ENCODE measurements around the gene DPEP1. TPM values are rescaled to one million over a fixed set of nuclear protein-coding genes. Genes with fewer than 3 reads are reported as not detected.
"Not testable (repeated sequence)": the region's sequence is repeated elsewhere in the genome, so short reads cannot be mapped to it uniquely, and the experiment has no call there.

Gene DPEP1
- total RNA-seq, 1 experiment from 2014 or later: not detected

- H3K36me3 ChIP-seq: no peaks in the 10 kb centered on the region; the same call in 1 of the 2 replicates
- DNase-seq: no peak
- peak within 1 kb of the TSS; percentile 44 for H3K4me3 ChIP-seq
- no peaks in the 10 kb centered on the region for H3K9me3 ChIP-seq
- no peaks in the 10 kb centered on the region for H3K27me3 ChIP-seq
Measured at GRCh38 chr16:89575247-89576152, 37.9 kb upstream of the DPEP1 start, which contains the start of gene CPNE7. CPNE7 (plus strand) TSS chr16:89575758; CDS start chr16:89575898, 140 bp downstream.

GRCh38 chr16:89576153-89577054 is 37.0 kb upstream of the DPEP1 start:
- Histone ChIP-seq H3K27me3 (no peaks in the 10 kb centered on the region), H3K9me3 (no peaks in the 10 kb centered on the region), H3K36me3 (no peaks in the 10 kb centered on the region; the same call in 1 of the 2 replicates), H3K4me3 (peak overlapping the region; percentile 44)
- DNase-seq: no peak

- DNase-seq: no peak
- Histone ChIP-seq H3K36me3 (no peaks in the 10 kb centered on the region; the same call in 1 of the 2 replicates), H3K4me3 (no peak overlapping the region)
Measured at GRCh38 chr16:89577055-89577759, 36.2 kb upstream of the DPEP1 start.

GRCh38 chr16:89579351-89579750 is 34.1 kb upstream of the DPEP1 start:
- no peak for DNase-seq
- H3K27me3 ChIP-seq: no peaks in the 10 kb centered on the region
- H3K4me3 ChIP-seq: no peak overlapping the region

More at GRCh38 chr16:89577055-89577759, 36.2 kb upstream of the DPEP1 start:
- Histone ChIP-seq H3K9me3 (no peaks in the 10 kb centered on the region), H3K27me3 (no peaks in the 10 kb centered on the region)

GRCh38 chr16:89581045-89581695 is 32.3 kb upstream of the DPEP1 start:
- no peak overlapping the region for H3K4me3 ChIP-seq
- no peaks in the 10 kb centered on the region; the same call in 1 of the 2 replicates for H3K36me3 ChIP-seq
- no peaks in the 10 kb centered on the region for H3K27me3 ChIP-seq
- peak; percentile 85 for DNase-seq
- no peaks in the 10 kb centered on the region for H3K9me3 ChIP-seq

More at GRCh38 chr16:89579351-89579750, 34.1 kb upstream of the DPEP1 start:
- Histone ChIP-seq H3K36me3 (no peaks in the 10 kb centered on the region; the same call in 1 of the 2 replicates), H3K9me3 (no peaks in the 10 kb centered on the region)

- DNase-seq: peak; percentile 67
- Histone ChIP-seq H3K9me3 (no peaks in the 10 kb centered on the region), H3K36me3 (peaks cover 3% of the 10 kb centered on the region), H3K27me3 (no peaks in the 10 kb centered on the region), H3K4me3 (no peak overlapping the region)
Measured at GRCh38 chr16:89581861-89582563, 31.4 kb upstream of the DPEP1 start.

GRCh38 chr16:89582614-89583196 is 30.7 kb upstream of the DPEP1 start:
- no peak for DNase-seq
- Histone ChIP-seq H3K27me3 (no peaks in the 10 kb centered on the region), H3K4me3 (no peak overlapping the region), H3K9me3 (no peaks in the 10 kb centered on the region), H3K36me3 (peaks cover 3% of the 10 kb centered on the region)

- Histone ChIP-seq H3K36me3 (peaks cover 3% of the 10 kb centered on the region), H3K9me3 (no peaks in the 10 kb centered on the region), H3K4me3 (no peak overlapping the region), H3K27me3 (no peaks in the 10 kb centered on the region)
- no peak for DNase-seq
Measured at GRCh38 chr16:89583197-89583894, 30.1 kb upstream of the DPEP1 start.

- Histone ChIP-seq H3K36me3 (peaks cover 3% of the 10 kb centered on the region), H3K4me3 (no peak overlapping the region), H3K9me3 (no peaks in the 10 kb centered on the region), H3K27me3 (no peaks in the 10 kb centered on the region)
- DNase-seq: no peak
Measured at GRCh38 chr16:89583895-89584644, 29.4 kb upstream of the DPEP1 start.

- Histone ChIP-seq H3K27me3 (no peaks in the 10 kb centered on the region), H3K4me3 (no peak overlapping the region), H3K36me3 (peaks cover 3% of the 10 kb centered on the region; the same call in 1 of the 2 replicates), H3K9me3 (no peaks in the 10 kb centered on the region)
- no peak for DNase-seq
Measured at GRCh38 chr16:89584768-89585549, 28.5 kb upstream of the DPEP1 start.

- no peaks in the 10 kb centered on the region for H3K27me3 ChIP-seq
Measured at GRCh38 chr16:89586218-89586617, 27.2 kb upstream of the DPEP1 start.

GRCh38 chr16:89586853-89587252 is 26.6 kb upstream of the DPEP1 start:
- Histone ChIP-seq H3K9me3 (no peaks in the 10 kb centered on the region), H3K36me3 (peaks cover 3% of the 10 kb centered on the region; the same call in 1 of the 2 replicates), H3K27me3 (no peaks in the 10 kb centered on the region), H3K4me3 (no peak overlapping the region)
- DNase-seq: no peak

More at GRCh38 chr16:89586218-89586617, 27.2 kb upstream of the DPEP1 start:
- DNase-seq: no peak
- H3K4me3 ChIP-seq: no peak overlapping the region
- no peaks in the 10 kb centered on the region for H3K9me3 ChIP-seq
- H3K36me3 ChIP-seq: peaks cover 3% of the 10 kb centered on the region; the same call in 1 of the 2 replicates

GRCh38 chr16:89587676-89588075 is 25.8 kb upstream of the DPEP1 start:
- H3K4me3 ChIP-seq, H3K9me3 ChIP-seq, H3K36me3 ChIP-seq, DNase-seq, H3K27me3 ChIP-seq: not testable (repeated sequence)

All from MG63 (cell line).